Stimulated activated CD8-positive, alpha-beta memory T cell treated with anti-CD3 and anti-CD28 coated beads, Interleukin-4, amount 100 ng/mL, for 48 hours (primary cell): ENCODE data around the gene ZNF791.
"Not testable (repeated sequence)": the region's sequence is repeated elsewhere in the genome, so short reads cannot be mapped to it uniquely, and the experiment has no call there.

ENCODE experiments used
- DNase-seq: peaks from one replicate; pipeline ENCODE4 v3.0.0-alpha.2; 2020

ZNF791 gene

GRCh38 chr19:12668346-12668745, 57.6 kb downstream of the ZNF791 start:
- DNase-seq, result no peak

DNA sequence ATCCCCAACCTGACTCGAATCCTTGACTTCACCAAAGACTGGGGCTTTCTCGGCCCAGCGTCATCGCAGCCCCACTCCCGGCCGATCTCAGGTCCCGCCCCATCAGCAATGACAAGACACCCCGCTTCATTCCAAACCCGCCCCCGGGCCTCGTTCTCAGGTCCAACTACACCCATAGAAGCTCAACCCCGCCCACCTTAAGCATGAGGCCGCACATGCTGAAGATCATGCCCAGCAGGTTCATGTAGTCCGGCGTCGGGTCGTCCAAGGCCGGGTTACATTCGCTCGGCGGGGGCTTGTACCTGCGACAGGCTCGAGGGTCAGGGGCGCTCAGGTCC, 58.2 kb downstream of the ZNF791 start:
- peak; percentile 79 for DNase-seq

GRCh38 chr19:12669270-12670158, 58.8 kb downstream of the ZNF791 start:
- peak; percentile 85 for DNase-seq

DNA sequence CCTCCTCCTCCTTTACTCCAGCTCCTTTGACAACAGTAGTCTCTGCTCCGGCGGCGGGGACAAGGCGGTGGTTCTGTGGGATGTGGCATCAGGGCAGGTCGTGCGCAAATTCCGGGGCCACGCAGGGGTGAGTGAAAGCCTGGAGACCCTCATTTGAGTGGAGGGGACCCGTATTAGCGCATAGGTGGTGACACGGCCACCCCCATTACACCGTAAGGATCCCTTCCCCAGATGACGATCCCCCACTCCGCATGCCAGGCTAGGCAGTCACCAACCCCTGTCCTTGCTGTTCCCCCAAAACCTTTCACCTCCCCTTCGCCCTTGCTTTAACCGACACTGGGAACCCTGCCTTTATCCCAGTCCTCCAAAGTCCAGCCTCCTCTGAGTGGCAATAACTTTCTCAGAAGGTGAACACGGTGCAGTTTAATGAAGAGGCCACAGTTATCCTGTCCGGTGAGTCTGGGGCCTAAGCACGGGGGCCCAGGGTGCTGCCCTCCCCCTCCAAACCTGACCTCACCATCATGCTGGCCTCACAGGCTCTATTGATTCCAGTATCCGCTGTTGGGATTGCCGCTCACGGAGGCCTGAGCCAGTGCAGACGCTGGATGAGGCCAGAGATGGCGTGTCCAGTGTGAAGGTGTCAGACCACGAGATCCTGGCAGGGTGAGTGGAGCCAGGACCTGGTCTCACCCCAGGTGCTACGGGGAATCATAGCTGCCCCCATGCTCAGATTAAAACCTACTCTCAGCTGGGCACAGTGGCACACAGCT, 59.6 kb downstream of the ZNF791 start:
- no peak for DNase-seq

DNA sequence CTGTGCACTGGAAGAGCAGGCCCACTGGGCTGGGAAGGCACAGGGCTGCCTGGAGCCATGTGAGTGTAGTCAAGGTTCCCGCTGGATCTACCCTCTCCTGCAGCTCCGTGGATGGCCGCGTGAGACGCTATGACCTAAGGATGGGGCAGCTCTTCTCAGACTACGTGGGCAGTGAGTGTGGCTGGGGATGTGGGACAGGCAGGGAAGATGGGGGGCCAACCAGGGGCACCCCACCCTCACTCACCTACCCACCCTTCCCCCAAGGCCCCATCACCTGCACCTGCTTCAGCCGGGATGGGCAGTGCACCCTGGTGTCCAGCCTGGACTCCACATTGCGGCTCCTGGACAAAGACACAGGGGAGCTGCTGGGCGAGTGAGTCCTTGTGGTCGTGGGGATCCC, 62.0 kb downstream of the ZNF791 start:
- no peak for DNase-seq

DNA sequence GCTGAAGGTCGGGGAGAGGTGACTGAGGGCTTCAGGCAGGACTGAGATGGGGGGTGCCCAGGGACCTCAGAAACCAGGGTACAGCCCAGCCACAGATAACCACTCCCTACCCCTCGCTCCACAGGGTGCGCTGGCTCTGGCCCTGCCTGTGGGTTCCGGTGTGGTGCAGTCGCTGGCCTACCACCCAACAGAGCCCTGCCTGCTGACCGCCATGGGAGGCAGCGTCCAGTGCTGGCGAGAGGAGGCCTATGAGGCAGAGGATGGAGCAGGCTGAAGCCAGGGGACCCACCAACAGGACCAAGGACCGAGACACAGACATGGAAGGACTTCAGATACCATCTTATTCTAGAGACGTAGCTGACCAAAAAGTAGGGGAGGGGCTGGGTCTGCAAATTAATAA, 64.7 kb downstream of the ZNF791 start:
- DNase-seq, result no peak

DNA sequence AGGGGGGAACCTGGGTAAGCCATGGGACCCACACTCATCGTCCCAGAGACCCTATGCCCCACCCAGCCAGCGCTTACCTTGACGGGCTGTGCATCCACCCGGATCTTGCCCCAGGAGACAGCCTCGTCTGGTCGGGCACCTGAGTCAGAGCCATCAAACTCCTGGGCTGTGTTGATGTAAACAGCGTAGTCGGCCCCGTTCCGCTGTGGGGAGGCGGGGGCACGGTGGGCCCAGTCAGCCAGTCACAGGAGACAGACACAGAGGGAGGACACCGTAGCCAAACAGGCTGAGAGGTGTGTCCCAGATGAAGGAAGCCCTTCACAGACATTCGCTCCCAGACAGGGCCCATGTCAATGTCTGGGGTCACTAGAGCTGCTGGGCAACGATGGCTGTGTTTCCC, 65.2 kb downstream of the ZNF791 start:
- no peak for DNase-seq

DNA sequence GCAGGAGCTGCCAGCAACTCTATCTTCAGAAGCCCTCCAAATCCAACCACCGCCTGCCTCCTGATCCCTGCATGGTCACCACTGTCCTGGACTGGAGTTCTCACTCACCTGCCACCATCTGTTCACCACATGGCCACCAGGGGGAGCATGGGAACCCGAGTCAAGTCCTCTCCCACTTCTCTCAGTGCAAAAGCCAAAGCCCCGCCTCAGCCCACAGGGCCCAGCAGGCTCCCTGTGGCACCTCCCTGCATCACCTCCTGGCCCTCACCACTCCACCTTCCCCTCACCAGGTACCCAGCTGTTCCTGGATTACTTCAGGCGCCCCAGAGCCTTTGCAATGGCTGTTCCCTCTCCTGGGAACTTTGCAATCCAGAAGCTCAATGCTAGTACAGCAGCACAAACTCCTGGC, 65.7 kb downstream of the ZNF791 start:
- DNase-seq, result peak; percentile 98

DNA sequence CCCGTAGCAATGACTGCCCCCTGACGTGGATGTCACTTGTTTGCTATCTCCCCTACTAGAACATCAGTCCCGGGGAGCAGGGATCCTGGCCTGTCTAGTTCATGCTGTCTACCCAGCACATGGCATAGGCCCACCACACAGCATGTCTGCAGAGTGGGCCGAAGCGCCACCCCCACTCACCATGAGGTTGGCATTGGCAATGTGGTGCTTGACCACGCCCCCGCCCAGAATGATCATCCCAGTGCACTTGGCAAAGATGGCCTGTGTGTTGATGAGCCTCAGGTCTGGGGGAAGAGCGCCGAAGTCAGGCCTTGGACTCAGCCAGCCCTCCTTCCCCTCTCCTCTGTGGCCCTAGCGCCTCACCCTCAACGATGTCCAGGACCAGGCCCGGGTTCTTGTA, 66.2 kb downstream of the ZNF791 start:
- DNase-seq, result no peak

- not testable (repeated sequence) for DNase-seq
These were observed 67.3 kb downstream of the ZNF791 start for GRCh38 chr19:12678039-12678438.

GRCh38 chr19:12680034-12680433, 69.3 kb downstream of the ZNF791 start:
- no peak for DNase-seq

- peak; percentile 92 for DNase-seq
These were observed 70.6 kb downstream of the ZNF791 start, which contains the start of gene DHPS for GRCh38 chr19:12681074-12681987. Gene DHPS, minus strand, starts transcription at chr19:12681880. Its CDS starts 114 bp downstream, at chr19:12681766.
